Uterus (tissue), 4 donors: ENCODE measurements around the gene ATXN7L1. TPM values are rescaled to one million over a fixed set of nuclear protein-coding genes. Genes with fewer than 3 reads are reported as not detected.

ENCODE experiments used
- DNase-seq, 2 donors: peaks; one replicate each; pipeline ENCODE4 v3.0.0-alpha.2; 2019 to 2020
- H3K27ac ChIP-seq, 2 donors: fragments of 200-600 bp; sonication (generic); 1 replicate in 1 of 2; 2 replicates in 1 of 2; pipeline ENCODE4 v1.5.1; 2016 to 2018
- H3K27me3 ChIP-seq, 2 donors: fragments of 200-600 bp; sonication (generic); one replicate each; pipeline ENCODE4 v1.5.1; 2018 to 2019; ENCODE audit warnings: control low read depth in 1 of 2
- H3K36me3 ChIP-seq, 2 donors: fragments of 200-600 bp; sonication (generic); one replicate each; pipeline ENCODE4 v1.5.1; 2019; ENCODE audit warnings: control low read depth in 1 of 2
- H3K4me1 ChIP-seq, 2 donors: fragments of 200-600 bp; sonication (generic); one replicate each; pipeline ENCODE4 v1.5.1; 2018 to 2019; ENCODE audit warnings: control low read depth in 1 of 2
- H3K4me3 ChIP-seq, 2 donors: fragments of 200-600 bp; sonication (generic); 1 replicate in 1 of 2; 2 replicates in 1 of 2; pipeline ENCODE4 v1.5.1; 2018 to 2019; ENCODE audit warnings: mild to moderate bottlenecking in 1 of 2
- H3K9me3 ChIP-seq, 2 donors: fragments of 200-600 bp; sonication (generic); one replicate each; pipeline ENCODE4 v1.5.1; 2019; ENCODE audit warnings: control low read depth in 1 of 2
- POLR2A ChIP-seq, 2 donors: fragments of 450-650 bp; IDR thresholded peaks; one replicate each; pipeline ENCODE4 v1.6.1; 2016; ENCODE audit warnings: antibody characterized with exemption in 2 of 2, mild to moderate bottlenecking in 1 of 2, moderate library complexity in 1 of 2
- intact Hi-C: fragments of 100-400 bp; cut with DNase I; formaldehyde crosslinking; loops from one replicate; pipeline ENCODE4 v1.15.1; 2023; ENCODE audit warnings: low total_unique reads
- total RNA-seq, 4 donors: library from RNA; depleted of rRNA in 3 of 4; stranded (reverse); fragments of >200 nt in 3 of 4; gene quantifications; one replicate each; pipeline versions ENCODE4 v1.1.0 to v1.2.4, GENCODE V29; 2014 to 2023
- TF ChIP-seq, protein P1 (sequence below), 4 experiments: fragments of 200-600 bp in 2 of 4; fragments of 450-650 bp in 2 of 4; sonication (generic) in 2 of 4; IDR thresholded peaks; one replicate each; pipeline ENCODE4 v1.5.1; 2016 to 2019; ENCODE audit warnings: antibody characterized with exemption in 4 of 4, mild to moderate bottlenecking in 2 of 4, moderate library complexity in 1 of 4
- donor health status: DM: yes; HTN: yes; CAD: no.

The ATXN7L1 gene
- total RNA-seq, 4 donors from 2014 or later, result 4.4 to 22.4 (median 11.0) TPM

- Histone ChIP-seq H3K4me1 (no peaks in the 10 kb centered on the region), H3K27me3 (no peaks in the 10 kb centered on the region), H3K4me3 (no peak overlapping the region), H3K36me3 (no peaks in the 10 kb centered on the region), H3K9me3 (no peaks in the 10 kb centered on the region), H3K27ac (no peak overlapping the region)
- TF ChIP-seq, protein P1, sequence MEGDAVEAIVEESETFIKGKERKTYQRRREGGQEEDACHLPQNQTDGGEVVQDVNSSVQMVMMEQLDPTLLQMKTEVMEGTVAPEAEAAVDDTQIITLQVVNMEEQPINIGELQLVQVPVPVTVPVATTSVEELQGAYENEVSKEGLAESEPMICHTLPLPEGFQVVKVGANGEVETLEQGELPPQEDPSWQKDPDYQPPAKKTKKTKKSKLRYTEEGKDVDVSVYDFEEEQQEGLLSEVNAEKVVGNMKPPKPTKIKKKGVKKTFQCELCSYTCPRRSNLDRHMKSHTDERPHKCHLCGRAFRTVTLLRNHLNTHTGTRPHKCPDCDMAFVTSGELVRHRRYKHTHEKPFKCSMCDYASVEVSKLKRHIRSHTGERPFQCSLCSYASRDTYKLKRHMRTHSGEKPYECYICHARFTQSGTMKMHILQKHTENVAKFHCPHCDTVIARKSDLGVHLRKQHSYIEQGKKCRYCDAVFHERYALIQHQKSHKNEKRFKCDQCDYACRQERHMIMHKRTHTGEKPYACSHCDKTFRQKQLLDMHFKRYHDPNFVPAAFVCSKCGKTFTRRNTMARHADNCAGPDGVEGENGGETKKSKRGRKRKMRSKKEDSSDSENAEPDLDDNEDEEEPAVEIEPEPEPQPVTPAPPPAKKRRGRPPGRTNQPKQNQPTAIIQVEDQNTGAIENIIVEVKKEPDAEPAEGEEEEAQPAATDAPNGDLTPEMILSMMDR (IDR thresholded peaks at IDR 0.05), result no peak
- intact Hi-C loops, result no loop called here
- DNase-seq, result no peak
These were observed 54.9 kb downstream of the ATXN7L1 start for GRCh38 chr7:105821527-105821926.

DNA sequence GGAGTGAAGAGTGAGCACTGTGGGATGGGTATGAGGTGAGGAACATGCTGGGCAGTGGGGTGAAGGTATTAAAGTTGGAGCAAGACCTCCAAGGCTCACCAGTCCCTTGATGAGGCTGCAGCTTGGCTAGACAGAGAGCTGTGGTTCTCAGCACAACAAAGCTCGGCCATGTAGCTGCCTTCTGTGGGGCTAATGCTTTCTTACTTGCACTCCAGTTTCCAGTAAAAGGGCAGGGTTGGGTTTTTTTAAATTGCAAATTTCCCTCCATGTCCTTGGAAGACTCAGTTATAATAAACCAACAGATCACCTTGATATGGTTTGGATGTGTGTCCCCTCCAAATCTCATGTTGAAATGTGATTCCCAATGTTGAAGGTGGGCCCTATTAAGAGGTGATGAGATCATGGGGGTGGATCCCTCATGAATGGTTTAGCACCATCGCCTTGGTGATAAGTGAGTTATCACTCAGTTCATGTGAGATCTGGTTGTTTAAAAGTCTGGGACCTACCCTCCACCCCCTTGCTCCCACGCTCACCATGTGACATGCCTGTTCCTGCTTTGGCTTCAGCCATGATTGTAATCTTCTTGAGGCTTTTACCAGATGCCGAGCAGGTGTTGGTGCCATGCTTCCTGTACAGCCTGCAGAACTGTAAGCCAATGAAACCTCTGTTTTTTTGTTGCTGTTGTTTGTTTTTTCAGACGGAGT is 55.9 kb downstream of the ATXN7L1 start:
- Histone ChIP-seq H3K4me1 (no peaks in the 10 kb centered on the region), H3K36me3 (no peaks in the 10 kb centered on the region), H3K27ac (no peak overlapping the region), H3K27me3 (no peaks in the 10 kb centered on the region), H3K9me3 (no peaks in the 10 kb centered on the region), H3K4me3 (no peak overlapping the region)
- TF ChIP-seq, protein P1 (IDR thresholded peaks at IDR 0.05), result no peak
- TF ChIP-seq POLR2A (IDR thresholded peaks at IDR 0.05), result no peak
- DNase-seq, result no peak
- intact Hi-C loops, result no loop called here

DNA sequence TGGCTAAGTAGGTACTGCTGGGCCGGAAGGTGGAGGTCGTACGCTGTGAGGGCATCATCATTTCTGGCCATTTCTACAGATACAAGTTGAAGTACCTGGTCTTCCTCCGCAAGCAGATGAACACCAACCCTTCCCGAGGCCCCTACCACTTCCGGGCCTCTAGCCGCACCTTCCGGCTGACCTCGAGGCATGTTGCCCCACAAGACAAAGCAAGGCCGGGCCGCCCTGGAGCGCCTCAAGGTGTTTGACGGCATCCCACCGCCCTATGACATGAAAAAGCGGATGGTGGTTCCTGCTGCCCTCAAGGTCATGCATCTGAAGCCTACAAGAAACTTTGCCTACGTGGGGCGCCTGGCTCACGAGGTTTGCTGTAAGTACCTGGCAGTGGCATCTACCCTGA is 56.8 kb downstream of the ATXN7L1 start:
- no peak overlapping the region for H3K4me3 ChIP-seq

GRCh38 chr7:105816954-105817615 is 59.3 kb downstream of the ATXN7L1 start:
- no peak for DNase-seq
- no peak overlapping the region for H3K4me3 ChIP-seq
- H3K9me3 ChIP-seq, result no peaks in the 10 kb centered on the region
- H3K27ac ChIP-seq, result no peak overlapping the region
- TF ChIP-seq, protein P1 (IDR thresholded peaks at IDR 0.05), result no peak
- TF ChIP-seq POLR2A (IDR thresholded peaks at IDR 0.05), result no peak
- H3K27me3 ChIP-seq, result no peaks in the 10 kb centered on the region
- H3K36me3 ChIP-seq, result no peaks in the 10 kb centered on the region
- H3K4me1 ChIP-seq, result no peaks in the 10 kb centered on the region
- intact Hi-C loops, result no loop called here

More for the DNA sequence above, 56.8 kb downstream of the ATXN7L1 start:
- intact Hi-C loops, result no loop called here
- Histone ChIP-seq H3K36me3 (no peaks in the 10 kb centered on the region), H3K9me3 (no peaks in the 10 kb centered on the region), H3K4me1 (no peaks in the 10 kb centered on the region), H3K27ac (no peak overlapping the region), H3K27me3 (no peaks in the 10 kb centered on the region)
- TF ChIP-seq POLR2A (IDR thresholded peaks at IDR 0.05), result no peak
- TF ChIP-seq, protein P1 (IDR thresholded peaks at IDR 0.05), result no peak
- no peak for DNase-seq

GRCh38 chr7:105816266-105816843 is 60.0 kb downstream of the ATXN7L1 start:
- intact Hi-C loops, result no loop called here
- H3K4me1 ChIP-seq, result no peaks in the 10 kb centered on the region
- H3K27ac ChIP-seq, result no peak overlapping the region
- no peak for TF ChIP-seq POLR2A (IDR thresholded peaks at IDR 0.05)
- TF ChIP-seq, protein P1 (IDR thresholded peaks at IDR 0.05), result no peak
- no peak overlapping the region for H3K4me3 ChIP-seq
- no peaks in the 10 kb centered on the region for H3K9me3 ChIP-seq
- no peak for DNase-seq
- no peaks in the 10 kb centered on the region for H3K36me3 ChIP-seq
- H3K27me3 ChIP-seq, result no peaks in the 10 kb centered on the region
